GM12878 (cell line): Measurements from ENCODE around the gene KDM4C. TPM values are rescaled to one million over a fixed set of nuclear protein-coding genes. Genes with fewer than 3 reads are reported as not detected.
A peak's percentile ranks its signal among the peaks of the same experiment; 100 is the strongest.

Experiments used
- ATAC-seq: fragments of 200-7000 bp; cut with Tn5 transposase; 3 replicates; pipeline ENCODE4 v1.9.1; 2020; ENCODE audit warnings: mild to moderate bottlenecking, moderate library complexity
- BruUV-seq: library from RNA; stranded (reverse); fragments of 400-500 nt; replicated peaks from 2 replicates; lab custom pipeline; 2021; lab: Mats Ljungman, UMichigan
- CTCF ChIA-PET: fragments of 300-600 bp; sonication (Branson Sonifier 250); formaldehyde crosslinking; extraction: SDS; loops from one replicate; lab custom pipeline; 2021; ENCODE audit warnings: inconsistent platforms; lab: Yijun Ruan, JAX
- POLR2A ChIA-PET: fragments of 350-600 bp; formaldehyde crosslinking; extraction: SDS; loops from one replicate; lab custom pipeline; 2021; ENCODE audit warnings: inconsistent platforms; lab: Charles Lee
- RAD21 ChIA-PET: fragments of 300-600 bp; sonication (Branson Sonifier 250); formaldehyde crosslinking; loops from one replicate; lab custom pipeline; 2023; ENCODE audit warnings: antibody characterized with exemption; ENCODE audit not compliant: unreplicated experiment; lab: Charles Lee
- SMC1A ChIA-PET: fragments of 300-600 bp; sonication (Branson Sonifier 250); formaldehyde crosslinking; loops from one replicate; lab custom pipeline; 2023; ENCODE audit not compliant: unreplicated experiment, uncharacterized antibody; lab: Charles Lee
- DNase-seq: peaks from one replicate; pipeline ENCODE4 v3.0.0-alpha.2; 2011; ENCODE audit warnings: low read depth, low spot score
- FAIRE-seq: peaks from 3 replicates; lab custom pipeline; 2011; peaks lifted over from hg19 to GRCh38; lab: Jason Lieb, UNC
- H2AFZ ChIP-seq: 2 replicates; pipeline ENCODE4 v1.6.0; 2011; ENCODE audit warnings: low read depth, low read length, control low read depth; ENCODE audit not compliant: control insufficient read depth
- H3K27ac ChIP-seq: 2 replicates; pipeline ENCODE4 v1.5.1; 2011; ENCODE audit warnings: control low read depth; ENCODE audit not compliant: control insufficient read depth, insufficient read depth
- H3K27me3 ChIP-seq, 2 experiments: replicated peaks in 1 of 2; 2 replicates each; pipeline versions ENCODE4 v1.6.0 to v1.6.1; 2011; ENCODE audit warnings: low read length in 1 of 2; ENCODE audit not compliant: control insufficient read depth in 2 of 2, insufficient read depth in 2 of 2
- H3K36me3 ChIP-seq, 2 experiments: 2 replicates each; pipeline ENCODE4 v1.5.1; 2011; ENCODE audit warnings: low read length in 1 of 2; ENCODE audit not compliant: control insufficient read depth in 2 of 2, insufficient read depth in 2 of 2
- H3K4me1 ChIP-seq: 2 replicates; pipeline ENCODE4 v1.6.1; 2011; ENCODE audit warnings: mild to moderate bottlenecking, low read length, moderate library complexity, mixed read lengths; ENCODE audit not compliant: control insufficient read depth, insufficient read depth
- H3K4me2 ChIP-seq: 2 replicates; pipeline ENCODE4 v1.6.0; 2011; ENCODE audit warnings: control low read depth; ENCODE audit not compliant: control insufficient read depth, insufficient read depth
- H3K4me3 ChIP-seq: fragments of 200-600 bp; sonication (generic); 2 replicates; pipeline ENCODE4 v1.5.1; 2016
- H3K79me2 ChIP-seq: 2 replicates; pipeline ENCODE4 v1.6.0; 2011; ENCODE audit warnings: low read length; ENCODE audit not compliant: control insufficient read depth, insufficient read depth
- H3K9ac ChIP-seq: 2 replicates; pipeline ENCODE4 v1.8.0; 2011; ENCODE audit warnings: low read length, control low read depth, mixed read lengths; ENCODE audit not compliant: control insufficient read depth, insufficient read depth
- H3K9me3 ChIP-seq: replicated peaks from 3 replicates; pipeline ENCODE4 v1.5.1; 2011; ENCODE audit warnings: mild to moderate bottlenecking, low read length; ENCODE audit not compliant: control insufficient read depth, insufficient read depth
- H4K20me1 ChIP-seq: 2 replicates; pipeline ENCODE4 v1.6.0; 2011; ENCODE audit not compliant: control insufficient read depth, insufficient read depth
- ATF7 ChIP-seq: fragments of 450-650 bp; IDR thresholded peaks from 2 replicates; pipeline ENCODE4 v1.6.1; 2016; ENCODE audit warnings: low read depth, mild to moderate bottlenecking
- BACH1 ChIP-seq: fragments of 450-650 bp; IDR thresholded peaks from 2 replicates; pipeline ENCODE4 v1.6.1; 2017; ENCODE audit warnings: mild to moderate bottlenecking, borderline replicate concordance
- CEBPB ChIP-seq, 2 experiments: fragments of 150-350 bp in 1 of 2; IDR thresholded peaks; 2 replicates each; pipeline ENCODE4 v1.6.1; 2012 to 2014; ENCODE audit warnings: low read depth in 2 of 2, low read length in 2 of 2, borderline replicate concordance in 1 of 2, inconsistent platforms in 1 of 2
- CREB1 ChIP-seq: IDR thresholded peaks from 2 replicates; pipeline ENCODE4 v1.6.1; 2012; ENCODE audit warnings: low read depth, mild to moderate bottlenecking, inconsistent platforms
- CTCF ChIP-seq, 3 experiments: IDR thresholded peaks in 2 of 3; conservative IDR thresholded peaks in 1 of 3; 2 replicates each; pipeline ENCODE4 v1.5.1; 2011; ENCODE audit warnings: low read depth in 3 of 3, low read length in 3 of 3, mild to moderate bottlenecking in 3 of 3, control low read depth in 2 of 3, moderate library complexity in 2 of 3, inconsistent platforms in 1 of 3, mixed read lengths in 1 of 3; ENCODE audit not compliant: control insufficient read depth in 2 of 3, insufficient read depth in 1 of 3; ENCODE audit errors: extremely low read depth in 1 of 3
- DPF2 ChIP-seq: fragments of 450-650 bp; IDR thresholded peaks from 2 replicates; pipeline ENCODE4 v1.6.1; 2017; ENCODE audit warnings: mild to moderate bottlenecking
- FOXM1 ChIP-seq: IDR thresholded peaks from 2 replicates; pipeline ENCODE4 v1.6.1; 2012; ENCODE audit warnings: low read depth, mild to moderate bottlenecking, inconsistent platforms, low read length, moderate library complexity
- HDAC6 ChIP-seq: fragments of 200-600 bp; sonication (generic); IDR thresholded peaks from one replicate; pipeline ENCODE4 v1.8.0; 2017; ENCODE audit warnings: antibody characterized with exemption; ENCODE audit not compliant: unreplicated experiment
- IKZF1 ChIP-seq: fragments of 450-650 bp; conservative IDR thresholded peaks from 2 replicates; pipeline ENCODE4 v1.6.1; 2017; ENCODE audit warnings: antibody characterized with exemption, mild to moderate bottlenecking
- MAX ChIP-seq: IDR thresholded peaks from 2 replicates; pipeline ENCODE4 v1.6.1; 2012; ENCODE audit warnings: low read depth, low read length, improper control_type of control experiment
- MEF2B ChIP-seq: fragments of 450-650 bp; IDR thresholded peaks from 2 replicates; pipeline ENCODE4 v1.6.1; 2018; ENCODE audit warnings: mild to moderate bottlenecking, moderate library complexity; ENCODE audit not compliant: partially characterized antibody, poor library complexity, severe bottlenecking
- NFYB ChIP-seq: IDR thresholded peaks from 2 replicates; pipeline ENCODE4 v1.6.1; 2011; ENCODE audit warnings: low read depth, mild to moderate bottlenecking, low read length, improper control_type of control experiment, moderate library complexity; ENCODE audit not compliant: insufficient read depth
- NRF1 ChIP-seq: conservative IDR thresholded peaks from 2 replicates; pipeline ENCODE4 v1.6.1; 2011; ENCODE audit warnings: mild to moderate bottlenecking, low read depth, low read length, improper control_type of control experiment
- PAX5 ChIP-seq: IDR thresholded peaks from 2 replicates; pipeline ENCODE4 v1.6.1; 2011; ENCODE audit warnings: low read depth, low read length, borderline replicate concordance
- PML ChIP-seq: IDR thresholded peaks from 2 replicates; pipeline ENCODE4 v1.6.1; 2012; ENCODE audit warnings: low read length, inconsistent platforms
- RUNX3 ChIP-seq: IDR thresholded peaks from 2 replicates; pipeline ENCODE4 v1.6.1; 2012; ENCODE audit warnings: low read length, inconsistent platforms
- SKIL ChIP-seq: fragments of 450-650 bp; IDR thresholded peaks from 2 replicates; pipeline ENCODE4 v1.6.1; 2017; ENCODE audit warnings: mild to moderate bottlenecking, low read depth, inconsistent platforms; ENCODE audit not compliant: poor library complexity, severe bottlenecking
- SMC3 ChIP-seq: IDR thresholded peaks from 2 replicates; pipeline ENCODE4 v1.6.1; 2011; ENCODE audit warnings: low read length, improper control_type of control experiment, borderline replicate concordance
- TBL1XR1 ChIP-seq: IDR thresholded peaks from 2 replicates; pipeline ENCODE4 v1.6.1; 2012; ENCODE audit warnings: low read depth, low read length, improper control_type of control experiment
- TCF12 ChIP-seq: IDR thresholded peaks from 2 replicates; pipeline ENCODE4 v1.6.1; 2011; ENCODE audit warnings: low read depth, mild to moderate bottlenecking, low read length
- WRNIP1 ChIP-seq: IDR thresholded peaks from 2 replicates; pipeline ENCODE4 v1.6.1; 2011; ENCODE audit warnings: low read depth, low read length, improper control_type of control experiment, borderline replicate concordance
- ZBED1 ChIP-seq: IDR thresholded peaks from 2 replicates; pipeline ENCODE4 v1.6.1; 2016; ENCODE audit warnings: borderline replicate concordance
- ZNF207 ChIP-seq: fragments of 450-650 bp; IDR thresholded peaks from 2 replicates; pipeline ENCODE4 v1.6.1; 2014; ENCODE audit warnings: antibody characterized with exemption, mild to moderate bottlenecking, borderline replicate concordance
- WGBS: methylation state at CpG from one replicate; pipeline ENCODE4 v1.1.6; 2016; ENCODE audit warnings: low lambda C conversion rate; ENCODE audit not compliant: insufficient replicate concordance, insufficient coverage; ENCODE audit errors: missing lambda C conversion rate; 5-methylcytosine and 5-hydroxymethylcytosine counted together
- in situ Hi-C: fragments of 300-500 bp; cut with MboI; formaldehyde crosslinking; loops from 9 replicates; pipeline ENCODE4 v1.14.3; 2018; ENCODE audit warnings: mixed read lengths
- intact Hi-C: fragments of 100-400 bp; cut with micrococcal nuclease; formaldehyde crosslinking; loops from one replicate; pipeline ENCODE4 v1.14.2; 2022; ENCODE audit not compliant: unreplicated experiment
- polyA plus RNA-seq, 11 experiments: library from polyadenylated mRNA; depleted of rRNA in 4 of 11; unstranded in 6 of 11; stranded (reverse) in 5 of 11; fragments of >200 nt; fragmentation: Nextera tagmentation in 4 of 11; fragmentation: Illumina TruSeq in 1 of 11; extraction: Ambion mirVana in 4 of 11; extraction: Trizol in 1 of 11; gene quantifications; 1 replicate in 1 of 11; 2 replicates in 10 of 11; pipeline versions ENCODE4 v1.2.1 to v1.2.3, GENCODE V29; 2011 to 2016; ENCODE audit warnings: inconsistent platforms in 2 of 11, missing spikeins in 2 of 11, low read depth in 1 of 11
- total RNA-seq, 4 experiments: library from RNA; depleted of rRNA in 3 of 4; stranded (reverse); fragments of >200 nt in 3 of 4; fragmentation: Illumina TruSeq in 1 of 4; extraction: Trizol in 1 of 4; gene quantifications; 2 replicates each; pipeline versions ENCODE4 v1.2.1 to v1.2.3, GENCODE V29; 2013 to 2021

KDM4C gene
- total and polyA plus RNA-seq, 10 of the 15 experiments (the other 5 are each of a cell fraction or from before 2014, with no cell fraction given), result 6.8 to 41.2 (median 20.1) TPM

- ChIA-PET RAD21 (no interaction called here), POLR2A (no interaction called here), CTCF (no interaction called here), SMC1A (interaction anchor here (0.9 to 1.0 kb wide), 2 partner anchors 63 to 89 kb away, joined by 3 read pairs; no protein-coding TSS in a partner anchor)
- Histone ChIP-seq H3K79me2 (no peaks in the 10 kb centered on the region), H3K27ac (no peak overlapping the region), H3K9ac (no peak overlapping the region), H3K9me3 (no peaks in the 10 kb centered on the region), H3K36me3 (no peaks in the 10 kb centered on the region), H3K4me3 (no peak overlapping the region), H2AFZ (no peak overlapping the region), H4K20me1 (no peaks in the 10 kb centered on the region), H3K4me1 (peaks cover 16% of the 10 kb centered on the region), H3K4me2 (peak overlapping the region; percentile 44; the same call in 1 of the 2 replicates), H3K27me3 (no peaks in the 10 kb centered on the region)
- BruUV-seq, result no TSS peak
- in situ Hi-C loops, result no loop called here
- WGBS, result 4% methylated on average over 2 of the region's 2 CpGs
- FAIRE-seq (peak; percentile 82), DNase-seq (peak; percentile 58), ATAC-seq (peak; percentile 99)
- intact Hi-C loops, result no loop called here
- TF ChIP-seq TBL1XR1 (peak; percentile 55; the same call in 1 of the 2 replicates), SKIL (peak; percentile 47), RUNX3 (peak; percentile 92), NRF1 (no peak), TCF12 (no peak), DPF2 (peak; percentile 48; the same call in 1 of the 2 replicates), WRNIP1 (no peak), CTCF (IDR thresholded peaks at IDR 0.05 in 2 of 3, conservative IDR thresholded peaks at IDR 0.05 in 1 of 3; ENCODE audit: control insufficient read depth in 2 of 3, extremely low read depth in 1 of 3, insufficient read depth in 1 of 3, low read depth in 3 of 3, low read length in 3 of 3) (no peak), IKZF1 (peak; percentile 31; the same call in 1 of the 2 replicates), PML (0 out of 2 replicates have a peak, but pooled peaks have one; percentile 38), MEF2B (peak; percentile 20), ZBED1 (no peak), ATF7 (peak; percentile 30; the same call in 1 of the 2 replicates), SMC3 (peak; percentile 6; the same call in 1 of the 2 replicates), BACH1 (peak; percentile 24; the same call in 1 of the 2 replicates), MAX (no peak), CEBPB (IDR thresholded peaks at IDR 0.05; ENCODE audit: borderline replicate concordance in 1 of 2, low read depth in 2 of 2, low read length in 2 of 2) (no peak), CREB1 (0 out of 2 replicates have a peak, but pooled peaks have one; percentile 28), HDAC6 (no peak), FOXM1 (peak; percentile 70; the same call in 1 of the 2 replicates), PAX5 (peak; percentile 44; the same call in 1 of the 2 replicates), NFYB (no peak), ZNF207 (no peak)
Observed at GRCh38 chr9:6973762-6974161, 216.0 kb downstream of the KDM4C start.
